GM18519 (cell line): ENCODE measurements around the gene ADCY9.
"Not testable (repeated sequence)": the region's sequence is repeated elsewhere in the genome, so short reads cannot be mapped to it uniquely, and the experiment has no call there.

ENCODE experiments used
- ATAC-seq: cut with Tn5 transposase; IDR thresholded peaks from one replicate; pipeline ENCODE4 v1.9.1; 2021; ENCODE audit warnings: mild to moderate bottlenecking, moderate library complexity; ENCODE audit not compliant: unreplicated experiment, low FRiP score

ADCY9 gene

DNA sequence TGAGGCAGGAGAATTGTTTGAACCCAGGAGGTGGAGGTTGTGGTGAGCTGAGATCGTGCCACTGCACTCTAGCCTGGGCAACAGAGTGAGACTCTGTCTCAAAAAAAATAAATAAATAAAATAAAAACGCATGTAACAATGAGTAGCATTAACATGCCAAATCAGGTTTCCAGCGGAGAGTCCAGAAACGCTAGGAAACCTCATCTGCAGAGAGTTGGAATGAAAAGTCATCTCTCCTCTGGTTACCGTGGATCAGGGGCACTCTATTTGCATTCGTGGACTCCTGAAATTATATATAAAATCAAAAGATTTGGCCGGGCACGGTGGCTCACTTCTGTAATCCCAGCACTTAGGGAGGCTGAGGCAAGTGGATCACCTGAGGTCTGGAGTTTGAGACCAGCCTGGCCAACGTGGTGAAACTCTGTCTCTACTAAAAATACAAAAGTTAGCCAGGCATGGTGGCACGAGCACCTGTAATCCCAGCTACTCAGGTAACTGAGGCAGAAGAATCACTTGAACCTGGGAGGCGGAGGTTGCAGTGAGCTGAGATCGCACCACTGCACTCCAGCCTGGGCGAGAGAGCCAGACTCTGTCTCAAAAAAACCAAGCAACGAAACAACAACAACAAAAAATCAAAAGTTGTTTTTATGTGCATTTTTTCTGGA, 156.2 kb downstream of the ADCY9 start:
- not testable (repeated sequence) for ATAC-seq

DNA sequence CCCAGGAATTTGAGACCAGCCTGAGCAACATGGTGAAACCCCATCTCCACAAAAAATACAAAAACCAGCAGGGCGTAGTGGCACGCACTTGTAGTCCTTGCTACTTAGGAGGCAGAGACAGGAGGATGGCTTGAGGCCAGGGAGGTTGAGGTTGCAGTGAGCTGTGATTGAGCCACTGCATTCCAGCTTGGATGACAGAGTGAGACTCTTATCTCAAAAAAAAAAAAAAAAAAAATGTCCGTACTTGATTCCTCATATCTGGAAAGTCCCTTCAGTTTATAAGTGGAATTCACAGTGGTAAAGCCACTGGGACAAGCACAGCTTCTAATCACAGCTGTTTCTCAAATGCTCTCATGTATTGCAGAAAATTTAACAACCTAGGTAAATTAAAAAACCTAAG, 157.1 kb downstream of the ADCY9 start:
- no peak for ATAC-seq

DNA sequence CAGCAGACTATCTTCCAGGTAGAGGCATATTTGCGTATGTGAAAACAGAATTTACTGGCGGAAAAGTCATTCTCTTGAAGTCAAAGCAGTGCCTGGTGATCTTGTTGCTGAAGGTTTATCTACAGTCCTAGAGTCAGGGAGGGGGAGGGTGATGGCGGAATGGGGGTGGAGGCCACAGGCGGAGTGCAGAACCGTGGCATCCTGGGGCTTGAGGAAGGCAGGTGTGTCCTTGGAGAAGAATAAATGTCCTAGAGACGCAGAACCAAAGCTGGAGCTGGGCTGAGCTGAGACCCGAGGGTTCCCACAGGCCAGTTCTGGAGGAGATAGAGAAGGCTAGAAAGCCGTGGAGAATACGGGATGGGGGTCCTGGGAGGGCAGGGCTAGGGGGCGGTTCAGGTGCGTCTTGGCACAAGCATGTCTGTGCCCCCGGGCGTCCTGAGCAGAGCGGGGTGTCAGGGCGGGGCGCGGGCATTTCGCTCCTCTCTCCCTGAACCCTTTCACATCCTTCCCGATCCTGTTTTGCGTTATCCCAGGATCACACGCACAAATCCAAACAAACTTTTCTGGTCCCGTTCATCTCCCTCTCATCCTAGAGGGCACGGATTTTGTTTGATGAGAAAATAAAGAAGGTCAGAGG, 158.8 kb downstream of the ADCY9 start:
- ATAC-seq: no peak

- ATAC-seq: no peak
These were observed 161.8 kb downstream of the ADCY9 start for GRCh38 chr16:3954411-3954921.

- no peak for ATAC-seq
These were observed 162.4 kb downstream of the ADCY9 start for GRCh38 chr16:3953728-3954410.

DNA sequence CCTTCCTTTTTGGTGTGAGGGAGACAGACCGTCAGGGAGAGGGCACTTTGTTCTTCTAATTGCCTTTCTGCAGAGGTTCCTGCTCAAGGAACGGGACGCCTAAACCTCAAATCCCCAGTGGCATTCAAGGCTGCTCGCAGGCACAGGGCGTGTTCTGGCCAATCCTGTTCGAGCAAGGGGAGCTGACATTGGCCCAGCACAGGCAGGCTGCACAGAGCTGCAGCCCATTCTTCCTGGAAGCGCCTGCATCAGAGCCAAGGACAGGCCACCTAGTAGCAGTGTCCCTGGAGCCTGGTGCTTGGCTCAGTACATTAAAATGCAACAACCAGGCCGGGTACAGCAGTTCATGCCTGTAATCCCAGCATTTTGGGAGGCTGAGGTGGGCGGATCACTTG, 163.5 kb downstream of the ADCY9 start:
- ATAC-seq: no peak

DNA sequence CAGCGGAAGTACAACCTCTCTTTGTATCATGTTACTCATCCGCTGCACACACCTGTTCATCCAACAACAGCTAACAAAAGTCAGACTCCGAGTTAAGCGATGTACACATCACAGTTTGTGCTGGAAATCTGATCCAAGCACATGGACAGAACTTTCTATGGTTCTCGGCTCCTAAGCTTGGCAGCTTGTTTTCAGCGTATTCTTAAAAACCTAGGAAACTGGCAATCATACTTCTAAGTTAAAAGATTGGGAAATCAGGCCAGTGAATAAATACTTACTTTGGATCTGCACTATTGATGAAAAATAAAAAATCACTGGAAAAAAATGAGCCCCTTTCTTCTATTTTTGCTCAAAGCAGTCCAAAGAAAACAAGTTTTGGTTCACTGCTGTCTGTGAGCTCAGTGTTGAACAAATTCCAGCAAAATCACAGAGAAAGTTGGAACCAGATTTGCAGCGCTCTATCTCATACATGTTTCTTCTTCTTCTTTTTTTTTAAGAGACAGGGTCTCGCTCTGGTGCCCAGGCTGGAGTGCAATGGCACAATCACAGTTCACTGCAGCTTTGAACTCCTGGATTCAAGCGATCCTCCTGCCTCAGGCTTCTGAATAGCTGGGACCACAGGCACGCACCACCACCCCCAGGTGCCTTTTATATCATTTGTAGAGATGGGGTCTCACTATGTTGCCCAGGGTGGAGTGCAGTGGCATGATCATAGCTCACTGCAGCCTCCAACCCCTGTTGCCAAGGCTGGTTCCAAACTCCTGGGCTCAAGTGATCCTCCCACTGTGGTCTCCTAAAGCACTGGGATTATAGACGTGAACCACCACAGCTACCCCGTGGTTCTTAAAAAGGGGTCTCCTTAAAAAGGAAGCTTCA, 164.1 kb downstream of the ADCY9 start:
- ATAC-seq: no peak

DNA sequence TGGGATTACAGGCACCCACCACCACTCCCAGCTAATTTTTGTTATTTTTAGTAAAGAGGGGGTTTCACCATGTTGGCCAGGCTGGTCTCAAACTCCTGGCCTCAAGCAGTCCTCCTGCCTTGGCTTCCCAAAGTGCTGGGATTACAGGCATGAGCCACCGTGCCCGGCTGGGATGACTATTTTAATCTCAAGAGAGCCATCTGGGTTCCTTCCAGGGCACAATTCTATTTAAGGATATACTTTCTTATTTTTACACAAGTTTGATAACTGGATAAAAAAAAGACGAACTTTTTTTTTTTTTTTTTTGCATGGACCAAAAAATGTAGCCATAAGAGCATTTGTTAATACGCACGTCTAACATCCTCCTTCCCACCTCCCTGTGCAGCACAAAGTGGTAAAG, 164.9 kb downstream of the ADCY9 start:
- ATAC-seq: not testable (repeated sequence)

DNA sequence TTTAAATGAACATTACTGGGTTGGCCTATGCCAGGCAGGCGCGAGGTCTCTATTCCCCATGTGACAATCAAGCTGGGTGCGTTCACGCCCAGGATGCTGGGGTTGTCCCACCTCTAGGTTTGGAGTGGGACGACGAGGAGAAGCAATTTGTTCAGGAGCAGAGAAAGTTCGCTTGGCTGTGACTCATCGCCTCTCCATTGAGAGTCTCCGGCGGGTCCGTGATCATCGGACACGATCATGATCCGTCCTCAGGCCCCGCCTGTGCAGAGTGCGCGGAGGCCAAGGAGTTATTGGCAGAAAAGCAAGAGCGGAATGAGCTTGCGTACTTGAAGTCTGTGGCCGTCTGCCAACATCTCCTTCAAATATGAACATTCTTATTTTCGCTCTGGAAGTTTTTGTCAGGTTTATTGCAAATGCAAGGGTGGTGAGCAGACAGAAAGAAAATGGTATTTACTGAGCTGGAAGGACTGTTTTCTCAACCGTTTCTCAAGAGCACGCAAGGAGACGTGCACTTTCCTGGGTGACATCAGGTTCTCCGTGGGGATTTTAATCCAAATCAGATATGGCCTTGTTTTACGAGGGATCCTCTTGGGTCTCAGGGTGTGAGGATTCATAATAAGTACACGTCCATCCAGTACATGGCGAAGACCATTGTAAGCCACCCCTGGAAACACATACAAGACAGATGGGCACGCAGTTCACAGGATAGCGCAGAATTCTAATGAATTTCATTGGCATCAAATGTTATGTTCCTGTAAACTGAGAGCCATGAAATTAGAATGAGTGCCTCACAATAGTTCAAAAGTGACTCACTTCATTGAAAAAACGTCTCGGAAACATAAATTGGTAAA, 165.7 kb downstream of the ADCY9 start:
- ATAC-seq: no peak

DNA sequence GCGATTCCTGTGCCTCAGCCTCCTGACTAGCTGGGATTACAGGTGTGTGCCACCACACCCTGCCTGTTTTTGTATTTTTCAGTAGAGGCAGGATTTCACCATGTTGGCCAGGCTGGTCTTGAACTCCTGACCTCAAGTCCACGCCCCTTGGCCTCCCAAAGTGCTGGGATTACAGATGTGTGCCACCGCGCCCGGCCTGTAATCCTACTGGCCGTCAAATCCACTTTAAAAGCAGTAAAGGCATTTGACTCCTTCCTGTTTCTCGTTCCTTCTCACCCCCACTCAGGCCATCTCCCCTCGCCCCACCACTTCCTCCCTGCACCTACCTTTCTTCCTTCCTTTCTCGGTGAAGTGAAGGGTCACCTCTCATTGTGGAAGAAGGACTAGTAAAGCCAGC, 166.3 kb downstream of the ADCY9 start:
- no peak for ATAC-seq

GRCh38 chr16:3949287-3949686, 167.0 kb downstream of the ADCY9 start:
- no peak for ATAC-seq

DNA sequence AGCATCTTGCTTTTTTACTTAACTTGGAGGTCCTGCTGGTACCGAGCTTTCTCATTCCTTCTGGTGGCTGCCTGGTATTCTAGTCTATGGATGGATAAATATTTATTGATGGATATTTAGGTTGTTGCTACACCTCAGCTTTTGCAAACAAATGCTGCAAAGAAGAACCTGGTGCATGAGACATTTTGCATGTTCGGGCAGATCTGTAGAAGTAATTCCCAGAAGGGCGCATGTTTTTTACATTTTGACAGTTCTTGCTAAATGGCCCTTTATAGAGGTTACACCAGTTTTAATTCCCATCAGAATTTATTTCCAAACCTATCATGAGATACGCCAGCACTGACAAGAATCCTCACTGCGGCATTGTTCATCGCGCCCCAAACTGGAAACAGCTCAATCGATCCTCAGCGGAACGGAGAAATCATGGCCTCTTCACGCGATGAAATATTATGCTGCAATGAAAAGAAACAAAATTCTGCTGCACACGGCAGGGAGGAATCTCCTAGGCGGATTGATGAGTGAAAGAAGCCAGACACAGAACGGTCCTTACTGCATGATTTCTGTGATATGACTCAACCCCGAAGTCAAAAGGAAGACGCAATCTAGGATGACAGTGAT, 167.8 kb downstream of the ADCY9 start:
- no peak for ATAC-seq

DNA sequence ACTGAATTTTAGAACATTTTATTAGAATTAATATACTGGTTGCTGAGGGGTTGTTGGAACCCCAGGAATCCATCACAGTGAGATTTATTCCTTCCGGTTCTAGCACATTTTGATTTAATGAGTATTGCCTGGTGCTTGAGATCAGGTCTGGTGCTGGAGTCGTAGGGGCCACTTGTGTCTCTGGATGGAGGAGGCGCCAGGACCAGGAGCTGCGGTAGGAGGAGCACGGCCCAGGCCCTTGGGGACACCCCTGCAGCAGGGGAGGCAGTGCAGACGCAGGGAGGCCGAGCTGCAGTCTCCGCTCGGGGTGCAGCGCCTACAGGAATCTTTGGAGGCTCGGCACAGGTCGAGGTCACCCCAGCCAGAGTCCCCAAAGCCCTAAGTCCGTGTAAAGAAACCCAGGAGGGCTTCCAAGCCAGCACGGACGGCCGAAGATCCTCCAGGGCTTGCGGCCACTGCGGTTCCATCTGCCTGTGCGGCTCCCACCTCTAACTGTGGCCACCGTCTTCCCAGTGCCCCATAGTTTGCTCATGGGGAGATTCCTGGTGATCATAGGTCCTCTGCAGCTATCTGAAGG, 169.6 kb downstream of the ADCY9 start:
- ATAC-seq: no peak

DNA sequence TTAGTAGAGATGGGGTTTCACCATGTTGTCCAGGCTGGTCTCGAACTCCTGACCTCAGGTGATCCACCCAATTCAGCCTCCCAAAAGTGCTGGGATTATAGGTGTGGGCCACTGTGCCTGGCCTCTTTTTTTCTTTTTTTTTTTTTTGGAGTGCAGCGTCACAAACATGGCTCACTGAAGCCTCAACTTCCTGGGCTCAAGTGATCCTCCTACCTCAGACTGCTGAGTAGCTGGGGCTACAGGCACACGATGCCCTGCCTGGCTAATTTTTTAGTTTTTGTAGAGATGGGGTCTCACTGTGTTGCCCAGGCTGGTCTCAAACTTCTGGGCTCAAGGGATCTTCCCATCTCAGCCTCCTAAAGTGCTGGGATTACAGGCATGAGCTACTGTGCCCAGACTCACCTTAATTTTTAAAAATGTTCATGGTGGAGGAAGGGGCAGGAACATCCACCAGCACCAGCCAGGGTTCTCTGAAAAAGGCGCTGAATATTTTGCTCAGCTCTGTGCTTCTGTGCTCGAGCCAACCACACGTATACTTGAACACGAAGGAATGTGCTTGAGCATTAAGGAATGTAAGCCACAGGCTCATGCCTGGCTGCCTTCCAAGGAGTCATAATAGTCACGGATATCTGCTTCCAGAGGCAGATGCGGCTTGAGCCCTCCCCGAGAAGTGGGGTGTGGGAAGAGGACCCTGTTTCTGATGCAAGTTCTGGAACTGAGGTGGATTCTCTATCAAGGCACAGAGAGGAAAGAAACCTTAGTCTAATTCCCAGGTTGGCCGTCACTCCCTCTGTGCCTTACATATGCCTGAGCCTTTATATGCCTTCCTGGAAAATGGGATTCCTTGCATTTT, 170.3 kb downstream of the ADCY9 start:
- ATAC-seq: no peak

DNA sequence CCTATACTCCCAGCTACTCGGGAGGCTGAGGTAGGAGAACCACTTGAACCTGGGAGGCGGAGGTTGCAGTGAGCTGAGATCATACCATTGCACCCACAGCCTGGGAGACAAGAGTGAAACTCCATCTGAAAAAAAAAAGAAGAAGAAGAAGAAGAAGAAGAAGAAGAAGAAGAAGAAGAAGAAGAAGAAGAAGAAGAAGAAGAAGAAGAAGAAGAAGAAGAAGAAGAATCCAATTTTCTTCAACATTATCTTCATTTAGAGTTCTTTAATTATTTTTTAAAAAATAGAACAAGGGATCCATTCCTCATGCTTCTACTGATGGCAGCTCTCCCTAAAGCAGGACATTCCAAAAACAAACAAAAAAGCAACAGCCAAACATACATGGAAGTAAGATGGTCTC, 171.8 kb downstream of the ADCY9 start:
- not testable (repeated sequence) for ATAC-seq

DNA sequence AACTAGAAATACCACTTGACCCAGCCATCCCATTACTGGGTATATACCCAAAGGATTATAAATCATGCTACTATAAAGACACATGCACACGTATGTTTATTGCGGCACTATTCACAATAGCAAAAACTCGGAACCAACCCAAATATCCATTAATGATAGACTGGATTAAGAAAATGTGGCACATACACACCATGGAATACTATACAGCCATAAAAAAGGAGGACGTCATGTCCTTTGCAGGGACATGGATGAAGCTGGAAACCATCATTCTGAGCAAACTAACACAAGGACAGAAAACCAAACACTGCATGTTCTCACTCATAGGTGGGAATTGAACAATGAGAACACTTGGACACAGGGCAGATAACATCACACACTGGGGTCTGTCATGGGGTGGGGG, 174.1 kb downstream of the ADCY9 start:
- not testable (repeated sequence) for ATAC-seq

- ATAC-seq: no peak
These were observed 177.2 kb downstream of the ADCY9 start for GRCh38 chr16:3938843-3939624.
